Subcutaneous adipose tissue (tissue), 4 donors: ENCODE data around the gene ABL2. TPM values are rescaled to one million over a fixed set of nuclear protein-coding genes. Genes with fewer than 3 reads are reported as not detected.

ENCODE experiments used
- total RNA-seq, 4 donors: library from RNA; depleted of rRNA; stranded (reverse); fragments of >200 nt; gene quantifications; one replicate each; pipeline ENCODE4 v1.1.0, GENCODE V29; 2016
- TF ChIP-seq, protein P1 (sequence below): fragments of 450-650 bp; IDR thresholded peaks from one replicate; pipeline ENCODE4 v1.5.1; 2016; ENCODE audit warnings: low read depth, mild to moderate bottlenecking, control low read depth, antibody characterized with exemption, moderate library complexity

Gene ABL2
- total RNA-seq, 4 donors from 2014 or later = 20.3 to 43.4 (median 39.1) TPM

DNA sequence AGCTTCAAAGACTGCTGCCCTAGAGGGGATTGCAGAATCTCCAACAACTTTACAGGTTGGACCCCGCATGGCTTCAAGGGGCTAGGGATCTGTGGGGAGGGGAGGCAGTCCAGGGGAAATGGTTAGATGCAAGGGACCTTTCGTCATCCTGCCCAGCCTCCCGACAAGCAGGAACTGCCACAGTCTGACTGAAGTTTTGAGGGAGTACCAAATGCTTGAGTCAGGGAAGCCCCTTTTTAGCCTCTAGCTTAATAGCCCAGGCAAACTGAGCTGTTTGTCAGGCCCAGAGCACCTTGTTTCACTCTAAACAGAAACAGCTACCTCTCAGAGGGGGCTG, 146.5 kb downstream of the ABL2 start:
- TF ChIP-seq, protein P1, sequence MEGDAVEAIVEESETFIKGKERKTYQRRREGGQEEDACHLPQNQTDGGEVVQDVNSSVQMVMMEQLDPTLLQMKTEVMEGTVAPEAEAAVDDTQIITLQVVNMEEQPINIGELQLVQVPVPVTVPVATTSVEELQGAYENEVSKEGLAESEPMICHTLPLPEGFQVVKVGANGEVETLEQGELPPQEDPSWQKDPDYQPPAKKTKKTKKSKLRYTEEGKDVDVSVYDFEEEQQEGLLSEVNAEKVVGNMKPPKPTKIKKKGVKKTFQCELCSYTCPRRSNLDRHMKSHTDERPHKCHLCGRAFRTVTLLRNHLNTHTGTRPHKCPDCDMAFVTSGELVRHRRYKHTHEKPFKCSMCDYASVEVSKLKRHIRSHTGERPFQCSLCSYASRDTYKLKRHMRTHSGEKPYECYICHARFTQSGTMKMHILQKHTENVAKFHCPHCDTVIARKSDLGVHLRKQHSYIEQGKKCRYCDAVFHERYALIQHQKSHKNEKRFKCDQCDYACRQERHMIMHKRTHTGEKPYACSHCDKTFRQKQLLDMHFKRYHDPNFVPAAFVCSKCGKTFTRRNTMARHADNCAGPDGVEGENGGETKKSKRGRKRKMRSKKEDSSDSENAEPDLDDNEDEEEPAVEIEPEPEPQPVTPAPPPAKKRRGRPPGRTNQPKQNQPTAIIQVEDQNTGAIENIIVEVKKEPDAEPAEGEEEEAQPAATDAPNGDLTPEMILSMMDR = no peak

DNA sequence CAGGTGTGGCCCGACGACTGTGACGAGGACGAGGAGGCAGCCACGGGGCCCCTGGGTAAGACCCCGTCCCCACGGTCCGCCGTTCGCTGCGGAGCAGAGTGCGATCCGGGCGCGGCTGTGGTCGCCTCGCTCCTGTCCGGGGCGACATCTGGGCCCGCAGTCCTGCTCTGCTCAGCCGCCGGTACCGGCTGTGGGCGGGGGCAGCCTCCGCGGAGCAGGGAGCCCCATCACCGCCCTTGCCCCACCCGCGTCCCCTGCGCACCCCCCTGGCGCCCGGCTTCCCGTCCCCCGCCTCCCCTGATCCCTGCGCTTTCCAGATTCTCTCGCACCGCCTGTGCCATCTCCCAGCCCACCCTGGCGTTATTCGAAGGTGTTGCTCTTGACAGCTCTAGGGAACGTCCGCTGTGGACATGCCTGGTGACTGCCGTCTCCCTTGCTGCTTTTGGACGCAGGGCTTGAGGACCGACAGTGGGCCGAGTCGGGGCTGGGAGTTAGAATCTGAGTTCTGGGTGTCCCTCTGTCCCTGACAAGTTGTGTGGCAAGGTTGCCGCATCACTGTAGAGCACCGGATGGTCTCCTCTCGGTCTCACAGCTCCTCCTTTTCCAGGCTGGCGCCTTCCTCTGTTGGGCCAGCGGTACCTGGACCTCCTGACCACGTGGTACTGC, 147.0 kb downstream of the ABL2 start:
- TF ChIP-seq, protein P1 = no peak

DNA sequence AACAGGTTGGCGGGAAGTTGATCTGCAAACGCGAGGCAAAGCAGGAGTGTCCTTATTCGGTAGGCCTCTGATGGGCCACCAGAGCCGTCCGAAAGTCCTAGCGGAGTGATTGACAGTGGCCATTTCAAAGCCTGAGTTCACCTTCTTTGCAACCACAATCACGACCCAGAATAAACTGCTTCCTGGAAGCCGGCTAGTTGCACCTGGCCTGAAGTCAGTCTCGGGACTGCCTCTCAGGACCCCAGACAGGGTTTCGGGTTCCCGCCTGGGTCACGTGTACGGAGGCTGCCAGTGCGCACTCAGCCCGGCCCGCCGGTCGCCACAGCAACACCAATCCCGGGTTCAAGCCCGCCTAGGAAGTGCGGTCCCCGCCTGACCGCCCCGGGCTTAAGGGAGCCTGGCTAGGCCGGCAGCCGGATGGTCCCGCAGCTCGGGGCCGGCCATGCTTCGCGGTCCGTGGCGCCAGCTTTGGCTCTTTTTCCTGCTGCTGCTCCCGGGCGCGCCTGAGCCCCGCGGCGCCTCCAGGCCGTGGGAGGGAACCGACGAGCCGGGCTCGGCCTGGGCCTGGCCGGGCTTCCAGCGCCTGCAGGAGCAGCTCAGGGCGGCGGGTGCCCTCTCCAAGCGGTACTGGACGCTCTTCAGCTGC, 147.7 kb downstream of the ABL2 start, which contains the start of gene TOR3A:
TOR3A (plus strand) TSS at position 384 of the 646 bp plus-strand sequence; CDS start at position 443, 59 bp downstream.
- TF ChIP-seq, protein P1 = no peak

DNA sequence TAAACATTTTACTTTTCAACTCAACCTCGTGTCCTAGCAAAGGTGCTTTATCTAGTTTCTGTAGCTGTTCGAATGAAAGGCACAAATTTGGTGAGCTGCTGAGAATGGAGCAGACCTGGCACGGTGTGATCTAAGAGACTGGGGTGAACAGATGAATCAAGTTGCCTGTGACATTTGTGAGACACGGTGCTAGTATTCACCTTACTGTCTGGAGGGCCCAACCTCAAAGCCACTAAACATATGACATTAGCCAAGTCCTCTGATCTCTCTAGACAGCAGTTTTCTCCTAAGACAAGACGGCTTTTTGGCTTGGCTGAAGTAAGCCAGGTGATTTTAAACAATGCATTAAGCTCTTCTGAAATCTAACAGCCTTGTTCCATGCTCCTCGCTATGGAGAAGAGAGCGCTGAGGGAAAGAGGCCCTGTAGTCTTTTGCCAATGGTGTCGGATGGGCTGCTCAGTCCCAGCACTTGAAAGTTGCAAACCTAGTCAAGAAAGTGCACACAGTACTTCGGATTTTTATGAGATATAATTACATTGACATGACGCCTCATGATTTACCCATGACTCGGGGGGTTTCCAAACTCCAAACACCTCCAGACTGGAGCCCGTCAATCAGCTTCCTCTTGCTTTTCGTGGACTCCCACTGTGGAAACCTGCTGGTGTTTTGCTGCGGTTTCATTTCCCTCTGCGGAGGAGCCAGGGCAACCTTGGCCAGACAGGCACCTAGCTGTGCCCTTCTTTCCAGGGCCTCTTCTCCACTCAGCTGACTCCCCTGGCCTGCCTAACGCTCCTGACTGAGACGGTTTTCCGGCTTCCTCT, 148.4 kb downstream of the ABL2 start:
- TF ChIP-seq, protein P1 = no peak

DNA sequence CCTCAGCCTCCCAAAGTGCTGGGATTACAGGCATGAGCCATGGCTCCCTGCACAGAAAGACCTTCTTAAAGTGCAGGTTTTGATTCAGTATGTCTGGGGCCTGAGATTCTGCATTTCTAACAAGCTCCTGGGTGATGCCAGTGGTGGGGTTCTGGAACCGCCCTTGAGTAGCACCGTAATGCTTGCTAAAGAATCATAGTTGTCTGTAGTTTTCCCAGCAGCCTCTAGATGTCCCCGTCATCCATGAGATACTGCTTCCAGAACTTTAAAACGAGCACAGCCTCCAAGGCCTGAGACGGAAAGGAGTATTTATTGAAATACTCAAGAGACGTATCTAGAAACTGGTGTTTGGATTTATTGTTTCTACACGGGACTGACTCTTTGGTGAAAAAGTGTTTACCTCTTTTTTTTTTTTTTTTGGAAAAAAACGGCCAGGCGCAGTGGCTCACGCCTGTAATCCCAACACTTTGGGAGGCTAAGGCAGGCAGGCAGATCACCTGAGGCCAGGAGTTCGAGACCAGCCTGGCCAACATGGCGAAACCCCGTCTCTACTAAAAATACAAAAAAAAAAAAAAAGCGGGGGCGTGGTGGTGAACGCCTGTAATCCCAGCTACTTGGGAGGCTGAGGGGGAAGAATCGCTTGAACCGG, 150.2 kb downstream of the ABL2 start:
- TF ChIP-seq, protein P1 = no peak

DNA sequence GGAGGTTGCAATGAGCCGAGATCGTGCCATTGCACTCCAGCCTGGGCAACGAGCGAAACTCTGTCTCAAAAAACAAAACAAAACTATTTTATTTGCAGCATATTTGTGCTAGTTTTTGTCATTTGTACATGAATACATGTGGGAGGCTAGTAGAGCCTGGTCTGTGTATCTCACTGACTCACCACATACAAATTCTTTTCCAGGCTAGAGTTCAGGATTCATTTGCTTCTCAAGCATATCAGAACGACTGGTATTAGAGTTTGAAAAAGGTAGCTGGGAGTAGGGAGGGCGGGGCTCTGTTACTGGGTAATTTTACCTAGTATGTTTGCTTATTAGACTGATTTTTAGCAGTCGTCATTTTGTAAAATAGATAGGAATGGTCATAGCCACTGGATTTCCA, 152.1 kb downstream of the ABL2 start:
- TF ChIP-seq, protein P1 = no peak
